ENCODE data around the gene HCRTR1.
"Not testable (repeated sequence)": the region's sequence is repeated elsewhere in the genome, so short reads cannot be mapped to it uniquely, and the experiment has no call there.

Gene HCRTR1

DNA sequence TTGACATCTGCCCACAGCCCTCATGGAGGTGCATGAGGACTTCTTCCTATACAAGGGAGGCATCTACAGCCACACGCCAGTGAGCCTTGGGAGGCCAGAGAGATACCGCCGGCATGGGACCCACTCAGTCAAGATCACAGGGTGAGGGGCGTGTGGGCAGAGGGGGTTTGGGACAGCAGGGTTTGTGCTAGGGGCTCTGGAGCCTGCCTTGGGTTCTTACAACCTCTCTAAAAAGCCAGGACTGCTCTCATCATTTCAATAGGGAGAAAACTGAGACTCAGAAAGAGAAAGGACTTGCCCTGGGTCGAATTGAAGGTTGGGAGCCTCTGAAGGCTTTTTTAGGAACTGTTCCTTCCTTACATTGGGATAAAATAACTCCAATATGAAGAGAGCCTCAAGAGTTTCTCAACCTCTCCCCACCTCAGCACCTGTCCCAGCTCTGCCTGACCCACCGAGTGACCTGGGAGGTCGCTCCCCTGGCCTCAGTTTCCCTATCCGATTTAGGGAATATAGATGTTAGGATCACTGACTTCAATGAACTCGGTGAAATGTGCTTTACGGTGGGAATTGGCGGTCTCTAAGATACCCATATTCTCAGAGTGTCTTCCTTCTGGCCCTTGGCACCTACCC, 31.6 kb upstream of the HCRTR1 start:
- TF ChIP-seq POLR2A (IDR thresholded peaks at IDR 0.05; ENCODE audit: low read length) (no peak), GATA1 (IDR thresholded peaks at IDR 0.05; ENCODE audit: low read depth, low read length) (no peak)

DNA sequence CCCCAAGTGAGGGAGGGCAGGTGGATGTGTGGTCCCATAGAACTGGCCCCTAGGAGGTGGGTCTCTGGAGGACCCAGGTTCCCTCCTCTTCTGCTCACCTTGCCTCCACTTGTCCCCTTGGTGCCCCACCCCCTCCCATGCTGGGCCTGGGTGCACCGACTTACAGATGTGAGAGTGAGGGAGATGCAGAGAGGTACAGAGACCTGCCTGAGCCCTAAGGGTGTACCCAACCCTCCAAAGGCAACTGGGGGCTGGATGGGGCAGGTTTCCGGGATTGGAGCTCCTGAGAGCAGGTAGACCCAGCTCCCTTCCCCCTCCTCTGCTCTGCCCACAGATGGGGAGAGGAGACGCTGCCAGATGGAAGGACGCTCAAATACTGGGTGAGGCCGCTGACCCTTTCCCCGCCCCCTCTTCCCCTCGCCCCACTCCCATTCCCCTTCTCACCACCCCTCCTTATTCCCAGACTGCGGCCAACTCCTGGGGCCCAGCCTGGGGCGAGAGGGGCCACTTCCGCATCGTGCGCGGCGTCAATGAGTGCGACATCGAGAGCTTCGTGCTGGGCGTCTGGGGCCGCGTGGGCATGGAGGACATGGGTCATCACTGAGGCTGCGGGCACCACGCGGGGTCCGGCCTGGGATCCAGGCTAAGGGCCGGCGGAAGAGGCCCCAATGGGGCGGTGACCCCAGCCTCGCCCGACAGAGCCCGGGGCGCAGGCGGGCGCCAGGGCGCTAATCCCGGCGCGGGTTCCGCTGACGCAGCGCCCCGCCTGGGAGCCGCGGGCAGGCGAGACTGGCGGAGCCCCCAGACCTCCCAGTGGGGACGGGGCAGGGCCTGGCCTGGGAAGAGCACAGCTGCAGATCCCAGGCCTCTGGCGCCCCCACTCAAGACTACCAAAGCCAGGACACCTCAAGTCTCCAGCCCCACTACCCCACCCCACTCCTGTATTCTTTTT, 30.8 kb upstream of the HCRTR1 start:
- DNase-seq = no peak
- TF ChIP-seq GATA1 (IDR thresholded peaks at IDR 0.05; ENCODE audit: low read depth, low read length) (no peak), POLR2A (IDR thresholded peaks at IDR 0.05; ENCODE audit: low read length) (no peak)

More for the DNA sequence above, 31.6 kb upstream of the HCRTR1 start:
- DNase-seq = no peak

DNA sequence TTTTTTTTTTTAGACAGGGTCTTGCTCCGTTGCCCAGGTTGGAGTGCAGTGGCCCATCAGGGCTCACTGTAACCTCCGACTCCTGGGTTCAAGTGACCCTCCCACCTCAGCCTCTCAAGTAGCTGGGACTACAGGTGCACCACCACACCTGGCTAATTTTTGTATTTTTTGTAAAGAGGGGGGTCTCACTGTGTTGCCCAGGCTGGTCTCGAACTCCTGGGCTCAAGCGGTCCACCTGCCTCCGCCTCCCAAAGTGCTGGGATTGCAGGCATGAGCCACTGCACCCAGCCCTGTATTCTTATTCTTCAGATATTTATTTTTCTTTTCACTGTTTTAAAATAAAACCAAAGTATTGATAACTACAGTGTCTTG, 30.2 kb upstream of the HCRTR1 start:
- DNase-seq = not testable (repeated sequence)

DNA sequence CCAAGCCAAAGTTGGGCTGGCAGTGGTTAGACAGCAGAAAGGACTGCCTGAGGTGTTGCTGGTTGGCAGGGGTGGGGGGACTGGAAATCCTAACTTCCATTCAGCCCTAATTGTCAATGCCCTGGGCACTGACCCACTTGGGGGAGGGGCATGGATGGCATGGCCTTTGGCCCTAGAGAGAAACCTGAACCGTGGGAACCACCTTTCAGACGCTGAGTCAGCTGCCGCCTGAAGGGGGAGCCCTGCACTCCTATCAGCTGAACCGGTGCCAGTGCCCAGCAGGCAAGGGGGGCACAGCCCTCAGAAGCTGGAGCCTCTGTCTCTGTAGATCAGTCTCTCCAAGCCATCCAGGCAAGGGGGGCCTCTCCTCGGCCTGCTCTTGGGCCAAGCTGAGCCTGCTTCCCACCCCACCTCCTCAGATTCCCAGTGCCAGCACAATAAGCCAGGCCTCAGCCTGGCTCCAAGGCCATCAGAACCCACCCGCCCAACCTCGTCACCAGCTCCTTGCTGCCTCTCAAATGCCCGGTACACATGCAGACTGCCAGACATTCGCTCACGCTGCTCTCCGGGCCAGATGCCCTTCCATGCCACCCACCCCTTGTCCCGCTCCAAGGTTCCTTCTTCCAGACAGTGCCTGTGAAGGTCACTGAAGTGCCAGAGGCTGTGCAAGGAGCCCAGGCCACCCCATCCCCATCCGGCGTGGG, 29.6 kb upstream of the HCRTR1 start:
- TF ChIP-seq GATA1 (IDR thresholded peaks at IDR 0.05; ENCODE audit: low read depth, low read length) (no peak), POLR2A (IDR thresholded peaks at IDR 0.05; ENCODE audit: low read length) (no peak)
- DNase-seq = peak; percentile 31 to 54

DNA sequence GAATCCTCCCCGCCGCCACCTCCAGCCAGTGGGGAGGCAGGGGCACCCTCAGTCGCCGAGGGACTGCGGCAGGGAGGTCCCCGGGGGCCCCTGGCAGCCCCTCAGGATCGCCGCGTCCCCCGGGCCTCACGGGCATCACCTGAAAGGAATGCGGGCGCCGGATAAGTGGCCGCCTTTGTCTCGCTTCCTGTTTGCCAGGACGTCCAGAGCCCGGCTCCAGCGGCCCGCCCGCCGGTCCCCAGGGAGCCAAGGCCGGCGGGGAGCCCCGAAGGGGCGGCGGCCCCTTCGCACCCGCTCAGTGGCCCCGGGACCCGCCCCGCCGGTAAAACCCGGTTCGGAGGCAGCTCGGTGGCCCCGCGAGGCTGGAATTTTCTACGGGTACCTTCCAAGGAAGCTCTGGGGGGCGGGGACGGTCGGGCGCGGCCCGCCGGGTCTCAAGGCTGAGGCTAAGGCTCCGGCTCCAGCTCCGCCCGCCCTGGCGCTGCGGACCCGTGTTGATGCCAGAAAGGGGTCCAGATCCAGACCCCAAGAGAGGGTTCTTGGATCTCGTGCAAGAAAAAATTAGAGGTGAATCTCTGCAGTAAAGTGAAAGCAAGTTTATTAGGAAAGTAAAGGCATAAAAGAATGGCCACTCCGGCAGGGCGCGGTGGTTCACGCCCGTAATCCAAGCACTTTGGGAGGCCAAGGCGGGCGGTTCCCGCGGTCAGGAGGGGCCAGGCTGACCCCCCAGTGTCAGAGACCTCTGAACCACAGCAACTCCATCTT, 28.6 kb upstream of the HCRTR1 start:
- no peak for TF ChIP-seq POLR2A (IDR thresholded peaks at IDR 0.05; ENCODE audit: low read length)
- no peak for TF ChIP-seq GATA1 (IDR thresholded peaks at IDR 0.05; ENCODE audit: low read depth, low read length)

DNA sequence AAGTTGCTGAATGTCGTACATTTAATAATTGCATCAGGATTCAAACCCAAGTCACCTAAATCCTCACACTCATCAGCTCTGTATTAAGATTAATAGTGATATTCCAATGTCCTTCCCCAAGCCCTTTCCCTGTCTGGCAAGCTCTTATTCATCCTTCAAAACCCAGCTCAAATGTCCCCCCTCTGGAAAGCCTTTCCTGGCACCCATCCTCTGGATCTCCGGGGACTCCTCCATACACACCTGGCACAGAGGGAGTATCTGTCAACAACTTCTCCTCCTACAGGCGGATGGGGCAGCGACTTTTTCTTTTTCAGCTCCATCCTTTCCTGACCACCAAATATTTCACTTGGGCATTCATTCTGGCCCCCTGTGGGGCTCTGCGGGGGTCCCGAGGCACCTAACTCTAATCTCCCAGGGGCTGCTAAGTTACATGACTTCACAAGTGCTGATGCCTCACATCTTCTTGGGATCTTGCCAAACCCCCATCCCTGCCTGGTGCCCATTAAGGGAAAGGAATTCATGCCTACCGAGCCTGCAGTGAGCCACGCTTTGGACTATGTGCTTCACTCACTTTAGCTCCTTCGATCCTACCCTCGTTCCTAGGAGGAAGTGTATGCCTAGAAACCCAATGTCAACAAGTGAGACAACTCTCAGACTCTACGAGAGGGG, 25.9 kb upstream of the HCRTR1 start:
- no peak for DNase-seq
- TF ChIP-seq POLR2A (IDR thresholded peaks at IDR 0.05; ENCODE audit: low read length) = no peak
- no peak for TF ChIP-seq GATA1 (IDR thresholded peaks at IDR 0.05; ENCODE audit: low read depth, low read length)

More for the DNA sequence above, 28.6 kb upstream of the HCRTR1 start:
- DNase-seq = no peak

DNA sequence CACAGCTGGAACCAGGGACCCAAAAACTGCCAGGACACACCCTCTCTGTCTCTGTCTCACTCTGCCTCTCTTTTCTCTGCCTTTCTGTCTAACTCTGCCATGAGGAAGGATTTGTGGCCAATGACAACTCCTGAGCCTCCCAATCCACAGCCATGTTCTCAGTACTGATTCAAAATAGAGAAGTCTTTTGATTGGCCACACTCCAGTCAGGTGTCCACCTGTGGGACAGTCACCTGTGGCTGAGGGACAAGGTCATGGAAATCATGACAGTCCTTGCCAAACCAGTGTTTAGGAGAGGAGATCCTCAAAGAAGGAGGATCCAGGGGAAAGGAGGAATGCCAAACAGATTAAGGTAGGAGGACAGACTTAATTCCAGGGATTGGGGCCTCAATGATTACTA, 25.4 kb upstream of the HCRTR1 start:
- TF ChIP-seq POLR2A (IDR thresholded peaks at IDR 0.05; ENCODE audit: low read length) = no peak
- no peak for TF ChIP-seq GATA1 (IDR thresholded peaks at IDR 0.05; ENCODE audit: low read depth, low read length)
- no peak for DNase-seq

DNA sequence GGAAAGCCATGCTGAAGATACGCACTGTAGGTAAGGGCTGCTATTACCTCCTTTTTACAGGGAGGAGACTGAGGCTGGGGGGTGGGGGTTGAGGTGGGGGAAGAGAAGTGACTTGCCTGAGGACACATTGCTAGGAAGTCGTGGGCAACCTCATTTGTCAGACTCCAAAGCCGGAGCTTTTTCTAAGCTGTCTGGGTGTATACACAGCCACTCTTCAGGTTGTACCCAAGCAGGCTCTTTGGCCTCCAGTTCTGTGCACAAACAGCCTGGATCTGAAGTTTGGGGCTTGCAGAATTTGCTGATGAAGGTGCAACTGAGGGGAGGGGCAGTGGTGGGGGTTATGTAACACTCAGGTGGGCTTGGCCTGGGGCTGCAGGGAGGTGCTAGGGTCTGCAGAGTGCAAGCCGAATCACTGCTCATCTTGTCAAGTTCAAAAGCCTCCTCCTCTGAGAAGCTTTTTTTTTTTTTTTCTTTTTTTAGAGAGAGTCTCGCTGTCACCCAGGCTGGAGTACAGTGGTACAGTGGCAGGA, 24.3 kb upstream of the HCRTR1 start:
- DNase-seq = no peak
- TF ChIP-seq GATA1 (IDR thresholded peaks at IDR 0.05; ENCODE audit: low read depth, low read length) (no peak), POLR2A (IDR thresholded peaks at IDR 0.05; ENCODE audit: low read length) (no peak)

DNA sequence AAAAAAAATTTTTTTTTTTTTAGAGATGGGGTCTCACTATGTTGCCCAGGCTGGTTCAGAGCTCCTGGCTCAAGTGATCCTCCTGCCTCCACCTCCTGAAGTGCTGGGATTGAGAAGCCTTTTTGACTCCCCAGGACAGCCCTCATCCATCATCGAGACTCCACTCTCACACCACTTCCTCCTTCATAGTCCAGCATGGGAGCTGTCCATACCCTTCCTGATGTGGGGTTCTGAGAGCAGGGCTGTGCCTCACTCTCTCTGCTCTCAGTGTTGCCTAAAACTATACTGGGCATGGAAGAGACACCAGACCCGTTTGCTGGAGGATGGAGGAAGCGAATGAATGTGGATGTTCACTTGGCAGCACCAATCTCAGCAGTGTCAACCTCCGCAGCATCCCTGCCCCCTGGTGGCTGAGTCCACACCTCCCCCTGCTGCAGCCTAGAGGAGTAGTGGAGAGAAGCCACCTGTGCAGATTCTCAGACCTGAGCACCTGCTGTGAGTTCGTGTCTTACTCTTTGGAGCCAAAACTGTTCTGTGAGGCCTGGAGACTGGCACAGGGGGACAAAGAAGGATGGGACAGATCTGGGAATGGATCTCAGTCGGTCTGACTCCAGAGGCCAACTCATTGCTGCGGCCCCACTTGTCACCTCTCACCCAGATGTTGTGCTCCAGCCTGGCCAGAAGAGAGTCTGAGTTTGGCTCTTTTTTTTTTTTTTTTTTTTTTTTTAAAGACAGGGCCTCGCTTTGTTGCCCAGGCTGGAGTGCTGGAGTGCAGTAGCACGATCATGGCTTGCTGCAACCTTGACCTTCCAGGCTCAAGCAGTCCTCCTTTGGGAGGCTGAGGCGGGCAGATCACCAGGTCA, 23.5 kb upstream of the HCRTR1 start:
- DNase-seq = peak; percentile 35 to 55
- TF ChIP-seq POLR2A (IDR thresholded peaks at IDR 0.05; ENCODE audit: low read length) = no peak
- TF ChIP-seq GATA1 (IDR thresholded peaks at IDR 0.05; ENCODE audit: low read depth, low read length) = no peak

DNA sequence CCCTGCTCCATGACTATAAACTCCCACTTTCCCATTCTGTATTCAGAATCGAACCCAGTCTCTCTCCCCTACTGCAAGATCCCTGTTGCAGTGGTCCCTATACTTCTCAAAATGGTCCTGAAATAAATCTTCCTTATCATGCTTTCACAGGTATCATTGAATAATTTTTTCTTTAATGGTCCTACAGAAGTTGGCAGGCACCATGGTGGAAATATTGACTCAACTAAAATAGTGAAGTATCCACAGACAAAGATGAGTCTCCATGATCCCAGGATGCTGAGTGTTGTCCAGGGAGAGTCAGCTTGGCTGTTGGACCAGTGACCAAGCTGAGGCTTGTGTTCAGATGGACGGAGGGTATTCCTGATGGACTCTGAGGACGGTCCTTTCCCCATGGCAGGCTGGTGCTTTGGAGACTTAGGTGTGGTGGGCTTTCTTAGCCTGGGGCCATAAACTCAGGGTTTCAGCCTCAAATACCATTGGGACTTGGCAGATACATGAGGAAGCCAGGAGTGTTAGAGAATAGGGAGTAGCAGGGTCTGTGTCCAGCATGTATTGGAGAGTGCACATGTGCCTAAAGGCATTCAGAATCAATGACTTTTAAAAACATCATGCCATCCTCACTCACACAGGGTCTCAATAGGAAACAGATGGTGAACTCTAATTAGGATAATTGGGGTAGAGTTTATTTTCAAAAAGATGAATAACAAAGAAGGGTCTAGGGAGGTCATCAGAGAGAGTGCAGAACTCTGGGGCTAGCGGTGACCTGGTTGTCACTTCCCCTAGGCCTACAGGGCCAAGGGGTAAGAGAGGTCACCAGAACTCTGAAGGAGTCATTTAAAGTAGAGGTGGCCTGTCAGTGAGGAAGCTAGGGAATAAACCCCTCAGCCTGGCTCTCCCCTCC, 21.4 kb upstream of the HCRTR1 start:
- TF ChIP-seq GATA1 (IDR thresholded peaks at IDR 0.05; ENCODE audit: low read depth, low read length) (no peak), POLR2A (IDR thresholded peaks at IDR 0.05; ENCODE audit: low read length) (no peak)
- no peak for DNase-seq

DNA sequence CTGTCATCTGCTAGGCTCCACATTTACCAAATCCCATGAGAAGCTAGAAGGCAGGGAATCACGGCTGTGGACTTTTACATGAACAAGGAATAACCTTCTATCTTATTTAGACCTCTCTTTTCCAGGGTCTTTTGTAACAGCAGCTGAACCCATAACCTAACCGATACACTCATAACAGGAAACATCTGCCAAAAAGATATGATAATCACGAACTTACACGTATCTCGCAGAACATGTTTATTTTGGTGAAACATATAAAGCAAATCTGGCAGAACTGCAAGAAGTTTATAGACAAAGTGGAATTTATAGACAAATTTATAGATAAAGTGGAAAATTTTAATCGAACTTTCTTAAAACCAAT, 20.8 kb upstream of the HCRTR1 start:
- no peak for DNase-seq
- TF ChIP-seq POLR2A (IDR thresholded peaks at IDR 0.05; ENCODE audit: low read length) (no peak), GATA1 (IDR thresholded peaks at IDR 0.05; ENCODE audit: low read depth, low read length) (no peak)

Measured in erythroblast (primary cell).